Esophagus squamous epithelium (tissue), 4 donors: ENCODE measurements around the gene ST3GAL3.

Source experiments
- CTCF ChIP-seq, 6 experiments: fragments of 450-650 bp in 4 of 6; fragments of 200-600 bp in 2 of 6; sonication (generic) in 2 of 6; IDR thresholded peaks; one replicate each; pipeline ENCODE4 v1.5.1; 2016 to 2019; ENCODE audit warnings: antibody characterized with exemption in 6 of 6, mild to moderate bottlenecking in 4 of 6, moderate library complexity in 4 of 6
- POLR2A ChIP-seq, 4 donors: fragments of 450-650 bp; IDR thresholded peaks; one replicate each; pipeline ENCODE4 v1.6.1; 2017; ENCODE audit warnings: antibody characterized with exemption in 4 of 4, mild to moderate bottlenecking in 4 of 4, moderate library complexity in 3 of 4

GRCh38 chr1:43705334-43705733 lies 2.0 kb upstream of the ST3GAL3 start:
- TF ChIP-seq CTCF (IDR thresholded peaks at IDR 0.05) (no peak), POLR2A (IDR thresholded peaks at IDR 0.05) (no peak)
